HepG2 (cell line): Measurements from ENCODE around the gene SMOC1.

ENCODE experiments used
- BHLHE40 ChIP-seq: IDR thresholded peaks from 2 replicates; pipeline ENCODE4 v1.6.1; 2011; ENCODE audit warnings: low read length, improper control_type of control experiment
- CTCF ChIP-seq: sonication (generic); formaldehyde crosslinking; IDR thresholded peaks from 2 replicates; pipeline ENCODE4 v1.5.0; 2020; ENCODE audit warnings: mild to moderate bottlenecking, missing genetic modification reagents, moderate library complexity
- DNMT1 ChIP-seq: sonication (generic); formaldehyde crosslinking; IDR thresholded peaks from 2 replicates; pipeline ENCODE4 v1.5.1; 2020; ENCODE audit warnings: mild to moderate bottlenecking, missing genetic modification reagents
- MIXL1 ChIP-seq: IDR thresholded peaks from 2 replicates; pipeline ENCODE4 v1.6.1; 2016
- RNF2 ChIP-seq: fragments of 450-650 bp; conservative IDR thresholded peaks from 2 replicates; pipeline ENCODE4 v1.6.1; 2016; ENCODE audit warnings: low read depth
- SMAD3 ChIP-seq: sonication (generic); formaldehyde crosslinking; IDR thresholded peaks from 2 replicates; pipeline ENCODE4 v1.4.0; 2020; ENCODE audit warnings: missing genetic modification reagents
- TFDP2 ChIP-seq: sonication (generic); formaldehyde crosslinking; IDR thresholded peaks from 2 replicates; pipeline ENCODE4 v1.4.0; 2020; ENCODE audit warnings: missing genetic modification reagents

GRCh38 chr14:69876221-69876847 lies 2.9 kb upstream of the SMOC1 start:
- no peak for TF ChIP-seq CTCF (CRISPR knock-in tag)
- TF ChIP-seq BHLHE40 = no peak
- no peak for TF ChIP-seq MIXL1
- no peak for TF ChIP-seq RNF2
- TF ChIP-seq TFDP2 = no peak
- no peak for TF ChIP-seq SMAD3 (CRISPR knock-in tag)
- TF ChIP-seq DNMT1 = no peak
